CD14-positive monocyte (primary cell): ENCODE results near the gene ANKLE2. TPM values are rescaled to one million over a fixed set of nuclear protein-coding genes. Genes with fewer than 3 reads are reported as not detected.

ENCODE experiments used
- DNase-seq, 3 donors: peaks; one replicate each; pipeline ENCODE4 v3.0.0-alpha.2; 2011 to 2022
- H2AFZ ChIP-seq: 2 replicates; pipeline ENCODE4 v1.6.0; 2012; ENCODE audit warnings: mild to moderate bottlenecking, low read depth, low read length, inconsistent platforms; ENCODE audit not compliant: insufficient read depth, poor library complexity, severe bottlenecking
- H3K27ac ChIP-seq, 2 donors: 1 replicate in 1 of 2; 2 replicates in 1 of 2; pipeline ENCODE4 v1.5.1; 2012 to 2013; ENCODE audit warnings: low read length in 2 of 2, control low read depth in 1 of 2, inconsistent platforms in 1 of 2, low read depth in 1 of 2, mild to moderate bottlenecking in 1 of 2
- H3K27me3 ChIP-seq, 2 donors: one replicate each; pipeline versions ENCODE4 v1.6.0 to v1.6.1; 2011 to 2013; ENCODE audit warnings: low read length in 2 of 2; ENCODE audit not compliant: control insufficient read depth in 2 of 2, insufficient read depth in 2 of 2
- H3K36me3 ChIP-seq, 2 donors: replicated peaks in 1 of 2; 1 replicate in 1 of 2; 2 replicates in 1 of 2; pipeline versions ENCODE4 v1.5.1 to v1.6.1; 2012 to 2013; ENCODE audit warnings: low read length in 2 of 2, control low read depth in 1 of 2, inconsistent platforms in 1 of 2, mild to moderate bottlenecking in 1 of 2; ENCODE audit not compliant: insufficient read depth in 2 of 2, control insufficient read depth in 1 of 2
- H3K4me1 ChIP-seq, 2 donors: 1 replicate in 1 of 2; 2 replicates in 1 of 2; pipeline versions ENCODE4 v1.5.1 to v1.6.1; 2012 to 2013; ENCODE audit warnings: low read length in 2 of 2, control low read depth in 1 of 2, inconsistent platforms in 1 of 2, mild to moderate bottlenecking in 1 of 2, moderate library complexity in 1 of 2; ENCODE audit not compliant: insufficient read depth in 2 of 2, control insufficient read depth in 1 of 2
- H3K4me2 ChIP-seq: replicated peaks from 2 replicates; pipeline ENCODE3; 2012; ENCODE audit warnings: low read length, moderate library complexity, mild to moderate bottlenecking; ENCODE audit not compliant: poor library complexity, severe bottlenecking; ENCODE audit errors: extremely low read depth
- H3K4me3 ChIP-seq, 3 experiments: fragments of 200-600 bp in 1 of 3; sonication (generic) in 1 of 3; replicated peaks in 1 of 3; 1 replicate in 2 of 3; 2 replicates in 1 of 3; pipeline ENCODE4 v1.5.1; 2011 to 2013; ENCODE audit warnings: low read length in 3 of 3, mild to moderate bottlenecking in 3 of 3, control low read depth in 2 of 3, low read depth in 2 of 3, inconsistent platforms in 1 of 3, moderate library complexity in 1 of 3
- H3K79me2 ChIP-seq: 2 replicates; pipeline ENCODE4 v1.6.0; 2012; ENCODE audit warnings: mild to moderate bottlenecking, control low read depth, inconsistent platforms, low read length, moderate library complexity; ENCODE audit not compliant: insufficient read depth
- H3K9ac ChIP-seq: 2 replicates; pipeline ENCODE4 v1.6.0; 2017; ENCODE audit warnings: low read length, mild to moderate bottlenecking; ENCODE audit not compliant: insufficient read depth, poor library complexity, severe bottlenecking
- H3K9me3 ChIP-seq, 2 donors: replicated peaks in 1 of 2; 1 replicate in 1 of 2; 2 replicates in 1 of 2; pipeline versions ENCODE4 v1.5.1 to v1.6.1; 2012 to 2013; ENCODE audit warnings: low read length in 2 of 2, control low read depth in 1 of 2; ENCODE audit not compliant: control insufficient read depth in 1 of 2, insufficient read depth in 1 of 2
- H4K20me1 ChIP-seq: 2 replicates; pipeline ENCODE4 v1.6.0; 2012; ENCODE audit warnings: mild to moderate bottlenecking, low read length, control low read depth, moderate library complexity; ENCODE audit not compliant: insufficient read depth
- H3K27ac Mint-ChIP-seq, 7 donors: one replicate each; pipeline ENCODE4 v1.8.0; 2020; ENCODE audit warnings: mild to moderate bottlenecking in 7 of 7, mixed read lengths in 7 of 7, moderate library complexity in 6 of 7, inconsistent platforms in 2 of 7
- H3K27me3 Mint-ChIP-seq, 3 donors: one replicate each; pipeline ENCODE4 v1.8.0; 2021 to 2022; ENCODE audit warnings: low read depth in 3 of 3, mild to moderate bottlenecking in 3 of 3, mixed read lengths in 3 of 3, moderate library complexity in 3 of 3, inconsistent platforms in 1 of 3
- H3K36me3 Mint-ChIP-seq, 2 donors: one replicate each; pipeline ENCODE4 v1.8.0; 2020; ENCODE audit warnings: mixed read lengths in 2 of 2, inconsistent platforms in 1 of 2, mild to moderate bottlenecking in 1 of 2
- H3K4me1 Mint-ChIP-seq: one replicate; pipeline ENCODE4 v1.8.0; 2020; ENCODE audit warnings: mild to moderate bottlenecking, mixed read lengths
- H3K4me3 Mint-ChIP-seq, 2 donors: one replicate each; pipeline ENCODE4 v1.8.0; 2020; ENCODE audit warnings: mild to moderate bottlenecking in 2 of 2, mixed read lengths in 2 of 2, moderate library complexity in 1 of 2
- H3K9me3 Mint-ChIP-seq, 7 donors: one replicate each; pipeline ENCODE4 v1.8.0; 2020 to 2022; ENCODE audit warnings: mixed read lengths in 7 of 7, mild to moderate bottlenecking in 6 of 7, moderate library complexity in 6 of 7, inconsistent platforms in 2 of 7
- CTCF ChIP-seq: fragments of 200-600 bp; IDR thresholded peaks from one replicate; pipeline ENCODE4 v1.8.0; 2022; ENCODE audit warnings: antibody characterized with exemption, mild to moderate bottlenecking
- WGBS: methylation state at CpG from one replicate; pipeline ENCODE4 v1.1.5; 2013; ENCODE audit warnings: missing lambda C conversion rate; ENCODE audit not compliant: insufficient coverage; 5-methylcytosine and 5-hydroxymethylcytosine counted together
- intact Hi-C, 2 donors: fragments of 100-400 bp; cut with micrococcal nuclease; formaldehyde crosslinking; loops; one replicate each; pipeline versions ENCODE4 v1.15.0 to v1.15.1; 2023
- polyA plus RNA-seq, 3 donors: library from polyadenylated mRNA; depleted of rRNA in 1 of 3; unstranded in 2 of 3; stranded (reverse) in 1 of 3; fragments of 300-500 nt in 2 of 3; fragments of >200 nt in 1 of 3; fragmentation: Illumina TruSeq in 2 of 3; gene quantifications; 1 replicate in 2 of 3; 2 replicates in 1 of 3; pipeline ENCODE4 v1.2.3, GENCODE V29; 2012 to 2021

The ANKLE2 gene
- polyA plus RNA-seq, 3 donors, result 10.1 to 88.4 (median 15.0) TPM

DNA sequence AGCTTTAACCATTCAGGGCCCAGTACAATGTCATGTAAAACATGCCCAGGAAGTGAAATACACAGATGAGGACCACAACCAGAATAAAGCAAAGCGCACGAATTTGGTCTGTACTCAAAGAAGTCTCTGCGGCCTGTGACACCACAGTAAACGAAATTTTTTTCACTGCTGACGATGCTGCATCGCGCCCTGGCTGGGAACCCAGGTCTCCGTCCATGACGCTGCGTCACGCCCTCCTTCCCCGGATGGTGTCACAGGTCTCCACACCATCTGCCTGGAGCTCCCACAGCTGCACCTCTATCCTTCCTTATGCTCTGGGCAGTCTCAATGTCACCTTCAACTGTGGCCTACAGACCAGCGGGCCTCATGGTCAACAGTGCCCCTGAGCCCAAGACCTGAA is 17.8 kb downstream of the ANKLE2 start:
- Histone ChIP-seq H3K9me3 (no peaks in the 10 kb centered on the region), H3K36me3 (peaks cover 97 to 100% of the 10 kb centered on the region in 2 donors), H3K4me3 (no peak overlapping the region), H3K79me2 (peaks cover 37% of the 10 kb centered on the region), H3K27ac (no peak overlapping the region), H3K27me3 (no peaks in the 10 kb centered on the region), H2AFZ (no peak overlapping the region), H3K9ac (no peak overlapping the region), H3K4me1 (no peaks in the 10 kb centered on the region), H4K20me1 (peaks cover 48% of the 10 kb centered on the region), H3K4me2 (no peak overlapping the region)
- peaks cover 96 to 100% of the 10 kb centered on the region in 2 donors for H3K36me3 Mint-ChIP-seq
- H3K4me3 Mint-ChIP-seq, result no peak overlapping the region
- WGBS, result 97% methylated on average over 13 of the region's 13 CpGs
- no peaks in the 10 kb centered on the region for H3K27me3 Mint-ChIP-seq
- peak overlapping the region in 3 of 7 donors; percentile 2 to 58 (median 27) for H3K27ac Mint-ChIP-seq
- peaks cover 0 to under 1% (median 0%) of the 10 kb centered on the region in 7 donors for H3K9me3 Mint-ChIP-seq
- intact Hi-C loops, result no loop called here
- no peak for TF ChIP-seq CTCF
- no peaks in the 10 kb centered on the region for H3K4me1 Mint-ChIP-seq
- no peak for DNase-seq

GRCh38 chr12:132741620-132742019 is 20.0 kb downstream of the ANKLE2 start:
- Histone ChIP-seq H3K9ac (no peak overlapping the region), H3K27ac (peak overlapping the region in 1 of 2 donors; percentile 31), H3K36me3 (peaks cover 91 to 100% of the 10 kb centered on the region in 2 donors), H3K79me2 (peaks cover 36% of the 10 kb centered on the region), H4K20me1 (peaks cover 48% of the 10 kb centered on the region), H2AFZ (no peak overlapping the region), H3K9me3 (no peaks in the 10 kb centered on the region), H3K4me2 (no peak overlapping the region), H3K27me3 (no peaks in the 10 kb centered on the region), H3K4me1 (no peaks in the 10 kb centered on the region), H3K4me3 (no peak overlapping the region)
- H3K4me1 Mint-ChIP-seq, result no peaks in the 10 kb centered on the region
- H3K36me3 Mint-ChIP-seq, result peaks cover 94 to 100% of the 10 kb centered on the region in 2 donors
- peaks cover 0 to 2% (median 0%) of the 10 kb centered on the region in 7 donors for H3K9me3 Mint-ChIP-seq
- H3K27me3 Mint-ChIP-seq, result peaks cover 0 to 1% (median 0%) of the 10 kb centered on the region in 3 donors
- 86% methylated on average over 5 of the region's 8 CpGs for WGBS
- no peak overlapping the region for H3K4me3 Mint-ChIP-seq
- H3K27ac Mint-ChIP-seq, result no peak overlapping the region
- no peak for DNase-seq
- no peak for TF ChIP-seq CTCF
- intact Hi-C loops, result no loop called here
